COR-L47 (cell line): ENCODE results near the gene IGF2R.
"Not testable (repeated sequence)": the region's sequence is repeated elsewhere in the genome, so short reads cannot be mapped to it uniquely, and the experiment has no call there.

Source experiments
- DNase-seq: peaks from one replicate; lab custom pipeline; 2025; lab: John Stamatoyannopoulos, UW

The IGF2R gene

DNA sequence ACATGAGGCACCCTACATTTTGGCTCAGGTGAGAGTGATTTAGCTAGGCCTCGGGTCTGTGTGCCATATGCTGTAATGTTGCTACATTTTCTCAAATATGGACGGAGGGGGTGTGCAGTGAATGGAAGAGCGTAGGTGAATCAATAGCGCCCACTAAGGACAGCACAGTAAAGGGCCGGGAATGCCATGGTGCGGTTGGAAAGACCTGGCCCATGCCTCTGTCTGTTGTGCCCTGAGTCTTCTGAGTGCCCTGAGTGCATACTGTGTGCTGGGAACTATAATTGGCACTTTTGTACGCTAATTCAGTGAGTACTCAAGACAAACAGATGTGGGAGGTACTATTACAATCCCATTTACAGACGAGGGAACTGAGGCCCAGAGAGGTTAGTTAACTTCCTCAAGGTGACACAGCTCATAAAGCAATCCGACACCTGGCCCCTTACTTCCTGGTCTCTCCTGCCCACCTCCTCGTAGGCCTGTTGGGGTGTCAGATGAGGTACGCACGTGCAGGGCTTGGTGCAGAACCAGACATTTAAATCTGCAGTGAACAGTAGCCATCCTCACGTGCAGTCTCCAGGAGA lies 170.0 kb downstream of the IGF2R start:
- no peak for DNase-seq

DNA sequence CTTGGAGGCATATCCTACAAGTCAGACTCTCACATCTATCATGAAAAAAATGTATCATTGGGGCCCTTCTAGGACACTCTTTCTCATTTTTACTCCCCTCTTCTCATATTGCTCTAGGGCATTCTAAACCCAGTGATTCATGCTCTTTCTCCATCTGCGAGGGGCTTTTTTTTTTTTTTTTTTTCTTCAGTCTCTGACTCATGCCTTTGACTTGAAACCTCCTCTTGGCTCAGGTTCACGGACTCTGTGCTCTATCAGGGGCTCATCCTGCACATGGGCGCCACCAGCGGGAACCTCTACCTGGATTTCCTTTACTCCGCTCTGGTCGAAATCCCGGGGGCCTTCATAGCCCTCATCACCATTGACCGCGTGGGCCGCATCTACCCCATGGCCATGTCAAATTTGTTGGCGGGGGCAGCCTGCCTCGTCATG lies 170.6 kb downstream of the IGF2R start:
- DNase-seq = no peak

DNA sequence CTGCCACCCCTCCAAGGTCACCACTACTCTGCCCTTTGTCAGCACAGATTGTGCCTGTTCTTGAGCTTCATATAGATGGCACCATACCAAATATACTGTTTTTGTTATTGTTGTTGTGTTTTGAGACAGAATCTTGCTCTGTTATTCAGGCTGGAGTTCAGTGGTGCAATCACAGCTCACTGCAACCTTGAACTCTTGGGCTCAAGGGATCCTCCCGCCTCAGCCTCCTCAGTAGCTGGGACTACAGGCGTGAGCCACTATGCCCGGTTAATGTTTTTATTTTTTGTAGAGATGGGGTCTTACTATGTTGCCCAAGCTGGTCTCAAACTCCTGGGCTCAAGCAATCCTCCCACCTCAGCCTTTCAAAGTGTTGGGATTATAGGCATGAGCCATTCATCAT lies 171.6 kb downstream of the IGF2R start:
- DNase-seq = not testable (repeated sequence)

DNA sequence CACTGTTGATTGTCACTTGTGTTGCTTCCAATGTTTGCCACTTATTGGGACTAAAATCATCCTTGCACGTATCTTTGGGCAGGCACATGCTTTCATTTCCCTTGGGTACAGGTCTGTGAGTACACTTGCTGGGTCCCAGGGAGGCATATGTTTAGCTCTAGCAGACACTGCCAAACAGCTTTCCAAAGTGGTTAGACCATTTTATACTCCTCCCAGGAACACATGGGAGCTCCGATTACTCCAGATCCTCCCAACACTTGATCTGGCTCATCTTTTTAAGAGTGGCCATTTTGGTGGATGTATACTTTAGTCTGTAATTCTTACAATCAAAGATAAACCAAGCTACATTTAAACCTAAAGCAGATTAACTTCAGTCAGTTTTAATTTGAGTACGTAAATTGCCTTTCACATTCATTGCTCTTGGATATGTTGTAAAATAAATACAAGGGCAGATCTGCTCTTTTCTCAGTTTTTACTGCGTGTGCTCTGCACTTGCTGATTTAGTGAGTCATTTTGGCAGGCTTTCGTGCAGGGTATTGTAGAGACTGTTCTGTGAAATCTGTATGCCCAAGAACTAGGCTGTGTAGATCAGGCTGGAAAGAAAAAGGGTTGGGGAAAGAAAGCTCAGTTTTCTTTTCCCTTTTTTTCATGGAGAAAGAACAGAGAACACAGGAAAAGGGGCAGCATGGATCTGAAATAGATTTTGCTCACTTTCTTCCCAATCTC lies 172.3 kb downstream of the IGF2R start:
- DNase-seq = no peak

- no peak for DNase-seq
Measured at GRCh38 chr6:160142115-160142715, 173.3 kb downstream of the IGF2R start.

DNA sequence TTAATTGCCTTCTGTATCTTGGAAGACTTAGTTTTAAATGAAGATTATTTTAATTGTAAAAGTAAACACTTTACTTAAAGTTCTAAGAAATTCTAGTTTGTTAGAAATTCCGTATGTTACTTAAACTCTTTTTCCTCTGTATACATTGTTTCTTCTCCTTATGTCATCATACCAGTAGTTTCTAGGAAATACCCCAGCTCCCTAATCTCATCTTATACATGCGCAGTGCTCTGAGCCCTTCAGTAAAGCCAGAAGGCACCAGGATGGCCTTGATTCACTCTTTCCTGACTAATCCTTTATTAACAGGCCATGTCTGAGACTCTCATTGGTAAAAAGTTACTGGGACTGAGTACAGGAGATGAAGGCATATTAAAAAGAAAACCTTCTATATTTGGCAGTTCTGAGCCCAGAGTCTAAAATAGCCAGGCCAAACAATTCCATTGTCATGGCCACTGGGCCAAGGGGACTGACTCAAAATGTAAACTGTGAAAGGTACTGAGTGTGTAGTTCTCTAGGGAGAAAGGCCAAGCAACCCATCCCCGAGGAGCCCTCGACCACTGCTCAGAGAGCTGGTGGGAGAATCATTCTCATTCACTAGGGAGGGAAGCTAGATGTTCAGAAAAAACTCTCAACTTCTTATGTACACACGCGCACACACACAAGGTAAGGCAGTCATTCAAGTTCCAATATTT lies 177.7 kb downstream of the IGF2R start:
- no peak for DNase-seq

- no peak for DNase-seq
Measured at GRCh38 chr6:160147146-160147536, 178.3 kb downstream of the IGF2R start.

DNA sequence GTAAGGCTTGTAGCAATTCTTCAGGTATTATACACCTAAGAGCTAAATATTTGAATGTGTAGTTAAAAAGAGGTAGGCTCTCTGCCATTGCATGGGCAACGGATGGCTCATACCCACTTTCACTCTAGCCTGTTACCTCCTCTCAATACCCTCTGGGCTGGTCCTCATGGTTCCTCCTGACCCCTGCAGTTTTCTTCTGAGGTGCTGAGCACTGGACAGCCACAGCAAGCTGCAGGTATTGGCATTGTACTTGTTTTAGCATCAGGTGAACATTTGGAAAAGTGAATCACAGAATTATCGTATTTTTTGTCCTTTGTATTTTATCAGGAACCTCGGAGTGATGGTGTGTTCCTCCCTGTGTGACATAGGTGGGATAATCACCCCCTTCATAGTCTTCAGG lies 185.6 kb downstream of the IGF2R start:
- DNase-seq = no peak

GRCh38 chr6:160156842-160157241 lies 188.0 kb downstream of the IGF2R start:
- no peak for DNase-seq

DNA sequence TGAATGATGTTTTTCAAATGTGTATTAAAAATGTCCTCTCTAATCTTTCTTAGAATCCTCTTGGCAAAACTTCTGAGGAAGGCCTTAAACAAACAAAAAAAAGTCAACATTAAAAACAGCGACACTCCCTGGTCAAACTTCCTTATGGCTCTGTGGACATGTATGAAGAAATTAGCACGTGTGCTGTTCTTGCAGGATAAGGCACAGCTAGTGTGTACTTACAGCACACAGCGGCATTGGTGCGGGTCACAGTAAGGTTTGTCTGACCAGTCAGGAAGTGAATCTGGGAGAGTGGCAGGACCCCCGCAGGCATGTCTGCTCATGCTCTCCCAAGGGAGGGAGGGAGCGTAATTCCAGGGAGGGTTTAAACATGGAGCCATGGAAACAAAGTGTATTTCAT lies 191.6 kb downstream of the IGF2R start:
- no peak for DNase-seq
